ENCODE measurements around the gene TJP3.
"Not testable (repeated sequence)": the region's sequence is repeated elsewhere in the genome, so short reads cannot be mapped to it uniquely, and the experiment has no call there.

DNA sequence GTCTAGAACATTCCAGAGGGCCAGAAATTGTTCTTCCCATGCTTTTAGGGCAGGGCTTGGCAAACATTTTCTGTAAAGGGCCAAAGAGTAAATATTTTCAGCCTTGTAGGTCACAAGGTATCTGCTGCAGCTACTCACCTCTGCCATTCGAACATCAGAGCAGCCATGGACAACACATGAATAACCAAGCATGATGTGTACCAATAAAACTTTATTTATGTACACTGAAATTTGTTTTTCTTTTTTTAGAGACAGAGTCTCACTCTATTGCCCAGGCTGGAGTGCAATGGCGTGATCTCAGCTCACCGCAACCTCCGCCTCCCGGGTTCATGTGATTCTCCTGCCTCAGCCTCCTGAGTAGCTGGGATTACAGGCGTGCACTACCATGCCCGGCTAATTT is 49.5 kb downstream of the TJP3 start:
- TF ChIP-seq, protein P1, sequence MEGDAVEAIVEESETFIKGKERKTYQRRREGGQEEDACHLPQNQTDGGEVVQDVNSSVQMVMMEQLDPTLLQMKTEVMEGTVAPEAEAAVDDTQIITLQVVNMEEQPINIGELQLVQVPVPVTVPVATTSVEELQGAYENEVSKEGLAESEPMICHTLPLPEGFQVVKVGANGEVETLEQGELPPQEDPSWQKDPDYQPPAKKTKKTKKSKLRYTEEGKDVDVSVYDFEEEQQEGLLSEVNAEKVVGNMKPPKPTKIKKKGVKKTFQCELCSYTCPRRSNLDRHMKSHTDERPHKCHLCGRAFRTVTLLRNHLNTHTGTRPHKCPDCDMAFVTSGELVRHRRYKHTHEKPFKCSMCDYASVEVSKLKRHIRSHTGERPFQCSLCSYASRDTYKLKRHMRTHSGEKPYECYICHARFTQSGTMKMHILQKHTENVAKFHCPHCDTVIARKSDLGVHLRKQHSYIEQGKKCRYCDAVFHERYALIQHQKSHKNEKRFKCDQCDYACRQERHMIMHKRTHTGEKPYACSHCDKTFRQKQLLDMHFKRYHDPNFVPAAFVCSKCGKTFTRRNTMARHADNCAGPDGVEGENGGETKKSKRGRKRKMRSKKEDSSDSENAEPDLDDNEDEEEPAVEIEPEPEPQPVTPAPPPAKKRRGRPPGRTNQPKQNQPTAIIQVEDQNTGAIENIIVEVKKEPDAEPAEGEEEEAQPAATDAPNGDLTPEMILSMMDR (IDR thresholded peaks at IDR 0.05; ENCODE audit: insufficient read depth, low read length, poor library complexity, severe bottlenecking): not testable (repeated sequence)
- not testable (repeated sequence) for TF ChIP-seq EZH2phosphoT487 (conservative IDR thresholded peaks at IDR 0.05; ENCODE audit: low read length)
